Left lobe of liver (tissue), 2 donors: ENCODE data around the gene SERINC1. TPM values are rescaled to one million over a fixed set of nuclear protein-coding genes. Genes with fewer than 3 reads are reported as not detected.

Source experiments
- ATAC-seq: fragments of 200-7000 bp; cut with Tn5 transposase; one replicate; pipeline ENCODE4 v1.9.1; 2020; ENCODE audit warnings: mild to moderate bottlenecking, moderate library complexity
- DNase-seq: peaks from one replicate; pipeline ENCODE4 v3.0.0-alpha.2; 2020; ENCODE audit warnings: low spot score
- total RNA-seq: library from RNA; stranded (reverse); gene quantifications from one replicate; pipeline ENCODE4 v1.2.1, GENCODE V29; 2021
- donor health status: DM: no; HTN: no; CAD: no; lungs with moderate emphysema.
- donor health status: DM: no; HTN: yes; CAD: no.

Gene SERINC1
- total RNA-seq, 1 donor from 2014 or later: 87.4 TPM

DNA sequence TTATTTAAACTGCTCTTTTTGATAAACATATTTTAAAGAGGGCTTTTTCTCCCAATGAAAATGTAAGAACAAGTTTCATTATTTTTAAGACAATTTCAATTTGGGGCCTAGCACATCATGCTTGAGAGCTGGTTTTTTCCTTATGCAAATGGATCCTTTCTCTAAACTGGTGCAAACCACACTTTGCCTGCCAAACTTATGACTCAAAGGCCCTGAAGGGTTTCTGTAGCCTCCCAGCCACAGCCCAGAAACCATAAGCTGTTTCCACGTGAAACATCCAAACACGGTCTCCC lies 72.6 kb downstream of the SERINC1 start:
- DNase-seq (no peak), ATAC-seq (no peak)

DNA sequence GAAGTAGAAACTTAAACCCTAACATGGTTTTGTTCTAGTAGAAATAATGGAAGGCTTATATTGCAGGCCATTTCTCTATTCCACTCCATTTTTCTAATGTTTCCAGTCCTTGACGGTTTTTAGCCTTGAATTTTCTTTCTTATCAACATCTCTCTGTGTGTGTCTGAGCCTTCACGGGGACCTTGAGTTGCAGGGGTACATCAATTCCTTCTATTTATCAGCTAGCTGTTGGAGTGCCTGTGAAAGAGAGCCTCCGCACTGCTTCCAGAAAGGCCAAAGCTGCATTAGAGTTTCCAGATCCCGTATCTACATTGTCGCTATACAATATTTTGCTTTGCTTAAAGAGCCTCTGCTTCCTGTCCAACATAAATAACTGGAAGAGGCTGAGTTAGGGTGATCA lies 77.6 kb downstream of the SERINC1 start:
- DNase-seq: no peak
- ATAC-seq: no peak

DNA sequence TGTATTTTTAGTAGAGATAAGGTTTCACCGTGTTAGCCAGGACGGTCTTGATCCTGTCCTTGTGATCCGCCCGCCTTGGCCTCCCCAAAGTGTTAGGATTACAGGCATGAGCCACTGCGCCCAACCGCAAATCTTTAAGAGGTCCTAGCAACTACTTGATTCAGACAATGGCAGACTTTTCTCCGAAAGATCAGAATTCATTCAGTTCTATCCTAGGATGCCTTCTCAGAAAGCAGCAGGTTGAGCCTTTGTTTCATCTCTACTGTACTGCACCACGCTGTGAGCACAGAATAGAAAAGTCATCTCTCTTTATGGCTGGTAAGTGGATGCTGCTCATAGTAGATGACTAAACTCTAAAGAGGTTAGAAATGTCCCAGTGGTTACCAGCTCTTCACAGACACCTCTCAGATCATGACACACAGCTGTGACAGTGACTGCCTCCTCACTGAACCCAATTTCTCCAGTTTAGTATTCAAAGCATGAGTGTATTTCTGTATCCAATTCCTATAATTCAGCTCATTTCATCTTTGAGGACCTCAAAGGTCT lies 78.2 kb downstream of the SERINC1 start:
- DNase-seq: no peak
- no peak for ATAC-seq

Other genes starting within 250 kb of the SERINC1 start
- gene HSF2, start 72.2 kb downstream of the SERINC1 start, total RNA-seq: 1.8 TPM
- gene PKIB, start 138.6 kb upstream of the SERINC1 start, total RNA-seq: 2.1 TPM